ENCODE measurements around the gene C1QTNF12. TPM values are rescaled to one million over a fixed set of nuclear protein-coding genes. Genes with fewer than 3 reads are reported as not detected.

Gene C1QTNF12
- total and polyA plus RNA-seq, 2 experiments from 2014 or later: 3.8 to 6.6 TPM

DNA sequence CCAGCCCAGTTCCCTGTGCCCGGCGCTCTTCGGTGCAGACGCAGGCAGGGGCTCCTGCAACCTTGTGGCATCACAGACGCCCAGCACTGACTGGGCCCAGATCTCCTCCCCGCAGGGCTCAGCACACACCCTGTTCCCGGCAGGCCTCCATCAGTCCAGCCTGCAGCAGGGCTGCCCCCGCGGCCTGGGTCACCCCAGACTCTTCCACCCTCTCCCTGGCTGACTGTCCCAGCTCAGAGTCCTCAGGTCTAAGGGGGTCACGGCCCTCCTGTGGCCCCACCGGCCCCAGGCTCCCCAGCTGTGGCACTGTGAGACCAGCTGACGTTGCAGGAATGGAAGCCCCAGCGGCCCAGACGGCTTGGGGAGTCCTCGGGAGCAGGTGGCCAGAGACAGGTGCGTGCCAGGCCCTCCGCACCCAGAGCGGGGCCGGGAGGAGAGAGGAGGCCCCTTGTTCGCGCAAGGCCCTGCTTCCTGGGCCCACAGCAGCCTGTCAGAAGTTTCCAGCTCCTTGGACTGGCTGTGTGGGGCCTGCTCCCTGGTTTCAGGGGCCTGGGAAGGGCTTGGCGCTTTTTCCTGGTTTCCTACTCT is 10.3 kb downstream of the C1QTNF12 start:
- H3K27ac ChIP-seq: no peak overlapping the region
- H3K4me2 ChIP-seq: no peak overlapping the region
- peaks cover 23% of the 10 kb centered on the region for H3K79me2 ChIP-seq
- H3K36me3 ChIP-seq (replicated peaks; ENCODE audit: insufficient read depth, low read depth): no peaks in the 10 kb centered on the region
- H3K9me3 ChIP-seq (ENCODE audit: low read depth): no peaks in the 10 kb centered on the region
- H4K20me1 ChIP-seq (ENCODE audit: insufficient read depth, poor library complexity, severe bottlenecking): no peaks in the 10 kb centered on the region
- TF ChIP-seq EZH2 (IDR thresholded peaks at IDR 0.05; ENCODE audit: borderline replicate concordance) (no peak), EZH2phosphoT487 (IDR thresholded peaks at IDR 0.05; ENCODE audit: low read depth, severe bottlenecking, unreplicated experiment) (no peak)
- TF ChIP-seq, protein P1, sequence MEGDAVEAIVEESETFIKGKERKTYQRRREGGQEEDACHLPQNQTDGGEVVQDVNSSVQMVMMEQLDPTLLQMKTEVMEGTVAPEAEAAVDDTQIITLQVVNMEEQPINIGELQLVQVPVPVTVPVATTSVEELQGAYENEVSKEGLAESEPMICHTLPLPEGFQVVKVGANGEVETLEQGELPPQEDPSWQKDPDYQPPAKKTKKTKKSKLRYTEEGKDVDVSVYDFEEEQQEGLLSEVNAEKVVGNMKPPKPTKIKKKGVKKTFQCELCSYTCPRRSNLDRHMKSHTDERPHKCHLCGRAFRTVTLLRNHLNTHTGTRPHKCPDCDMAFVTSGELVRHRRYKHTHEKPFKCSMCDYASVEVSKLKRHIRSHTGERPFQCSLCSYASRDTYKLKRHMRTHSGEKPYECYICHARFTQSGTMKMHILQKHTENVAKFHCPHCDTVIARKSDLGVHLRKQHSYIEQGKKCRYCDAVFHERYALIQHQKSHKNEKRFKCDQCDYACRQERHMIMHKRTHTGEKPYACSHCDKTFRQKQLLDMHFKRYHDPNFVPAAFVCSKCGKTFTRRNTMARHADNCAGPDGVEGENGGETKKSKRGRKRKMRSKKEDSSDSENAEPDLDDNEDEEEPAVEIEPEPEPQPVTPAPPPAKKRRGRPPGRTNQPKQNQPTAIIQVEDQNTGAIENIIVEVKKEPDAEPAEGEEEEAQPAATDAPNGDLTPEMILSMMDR (IDR thresholded peaks at IDR 0.05; ENCODE audit: poor library complexity): no peak
- no peaks in the 10 kb centered on the region for H3K9me2 ChIP-seq (replicated peaks; ENCODE audit: insufficient read depth)
- H3K27me3 ChIP-seq: no peaks in the 10 kb centered on the region
- WGBS (ENCODE audit: low lambda C conversion rate, missing lambda C conversion rate): 91% methylated on average over 20 of the region's 22 CpGs
- peaks cover 31% of the 10 kb centered on the region for H3K4me1 ChIP-seq (ENCODE audit: insufficient read depth)
- no peak for DNase-seq (ENCODE audit: low spot score)
- H3K4me3 ChIP-seq: no peak overlapping the region
- H2AFZ ChIP-seq: no peak overlapping the region

DNA sequence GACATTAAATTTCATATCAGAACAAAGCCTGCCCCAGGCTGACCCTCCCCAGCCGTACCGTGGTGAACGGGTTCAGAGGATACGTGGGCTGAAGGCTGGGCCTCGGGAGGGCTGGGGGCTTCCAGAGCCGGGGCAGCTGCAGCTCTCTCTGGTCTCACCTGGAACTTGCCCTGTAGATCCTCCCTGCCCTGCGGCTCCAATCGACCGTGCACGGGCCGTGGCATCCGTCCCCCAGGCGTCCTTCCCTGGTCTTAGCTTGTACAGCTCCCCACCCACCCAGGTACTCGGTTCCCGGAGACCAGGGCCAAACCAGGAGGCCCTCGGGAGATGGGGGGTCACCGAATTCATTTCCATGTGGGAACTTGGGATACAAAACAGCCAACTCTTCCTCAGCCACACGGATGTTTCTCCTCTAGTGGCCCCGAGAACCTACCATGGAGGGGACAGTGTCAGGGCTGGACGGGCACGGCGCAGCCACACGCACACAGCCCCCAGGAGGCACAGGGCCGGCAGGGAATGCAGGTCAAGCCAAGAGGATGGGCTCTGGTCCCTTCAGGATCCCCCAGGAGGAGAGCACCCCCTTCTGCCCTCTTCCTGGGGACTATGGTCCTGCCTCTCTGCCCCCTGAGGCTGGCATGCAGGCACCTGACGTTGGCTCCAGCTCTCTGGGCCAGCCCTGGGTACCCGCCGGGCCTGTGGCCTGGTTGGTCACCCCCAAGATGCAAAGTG is 11.3 kb downstream of the C1QTNF12 start:
- Histone ChIP-seq H3K4me1 (ENCODE audit: insufficient read depth) (peaks cover 35% of the 10 kb centered on the region), H3K27ac (no peak overlapping the region), H3K4me2 (no peak overlapping the region), H3K36me3 (replicated peaks; ENCODE audit: insufficient read depth, low read depth) (no peaks in the 10 kb centered on the region), H3K79me2 (peaks cover 31% of the 10 kb centered on the region), H4K20me1 (ENCODE audit: insufficient read depth, poor library complexity, severe bottlenecking) (peaks cover 4% of the 10 kb centered on the region), H2AFZ (no peak overlapping the region), H3K9me3 (ENCODE audit: low read depth) (no peaks in the 10 kb centered on the region), H3K4me3 (no peak overlapping the region), H3K27me3 (no peaks in the 10 kb centered on the region), H3K9me2 (replicated peaks; ENCODE audit: insufficient read depth) (no peaks in the 10 kb centered on the region)
- 95% methylated on average over 21 of the region's 27 CpGs for WGBS (ENCODE audit: low lambda C conversion rate, missing lambda C conversion rate)
- DNase-seq (ENCODE audit: low spot score): no peak
- no peak for TF ChIP-seq EZH2 (IDR thresholded peaks at IDR 0.05; ENCODE audit: borderline replicate concordance)
- TF ChIP-seq EZH2phosphoT487 (IDR thresholded peaks at IDR 0.05; ENCODE audit: low read depth, severe bottlenecking, unreplicated experiment): no peak
- TF ChIP-seq, protein P1 (IDR thresholded peaks at IDR 0.05; ENCODE audit: poor library complexity): no peak

DNA sequence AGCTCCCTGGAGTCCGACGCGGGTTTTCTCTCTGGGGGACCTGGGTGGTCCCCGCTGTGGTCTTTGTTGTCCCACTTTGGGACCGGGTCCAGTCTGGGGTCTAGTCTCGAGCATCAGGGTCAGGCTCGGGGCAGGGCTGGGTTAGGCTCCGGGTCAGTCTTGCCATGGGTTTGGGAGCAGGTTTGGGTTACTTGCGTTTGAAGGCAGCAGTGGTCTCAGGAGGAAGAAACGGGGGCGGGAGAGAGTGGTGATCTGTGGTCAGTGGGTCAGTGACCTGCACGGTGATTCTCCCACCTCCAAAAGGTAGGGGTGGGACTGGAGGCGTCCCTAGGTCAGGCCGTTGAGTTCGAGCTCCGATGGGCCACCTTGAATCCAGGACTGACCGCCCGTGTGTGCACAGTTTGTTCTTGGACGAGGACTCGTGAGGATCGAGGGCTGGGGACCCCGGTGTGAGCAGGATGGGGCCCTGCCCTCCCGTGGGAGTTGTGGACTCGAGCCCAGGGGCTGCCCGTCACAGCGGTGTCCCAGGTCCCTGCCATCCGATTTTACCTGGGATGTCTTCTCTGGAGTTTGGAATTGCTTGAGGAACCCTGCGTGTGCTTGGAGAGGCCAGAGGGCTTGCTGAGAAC is 12.2 kb downstream of the C1QTNF12 start:
- H3K4me3 ChIP-seq: no peak overlapping the region
- no peaks in the 10 kb centered on the region for H3K9me3 ChIP-seq (ENCODE audit: low read depth)
- H3K4me2 ChIP-seq: no peak overlapping the region
- H3K9me2 ChIP-seq (replicated peaks; ENCODE audit: insufficient read depth): no peaks in the 10 kb centered on the region
- no peak overlapping the region for H3K27ac ChIP-seq
- H2AFZ ChIP-seq: no peak overlapping the region
- peaks cover 43% of the 10 kb centered on the region for H3K4me1 ChIP-seq (ENCODE audit: insufficient read depth)
- no peak for DNase-seq (ENCODE audit: low spot score)
- H4K20me1 ChIP-seq (ENCODE audit: insufficient read depth, poor library complexity, severe bottlenecking): peaks cover 13% of the 10 kb centered on the region
- no peaks in the 10 kb centered on the region for H3K27me3 ChIP-seq
- peaks cover 40% of the 10 kb centered on the region for H3K79me2 ChIP-seq
- 96% methylated on average over 27 of the region's 28 CpGs for WGBS (ENCODE audit: low lambda C conversion rate, missing lambda C conversion rate)
- TF ChIP-seq EZH2 (IDR thresholded peaks at IDR 0.05; ENCODE audit: borderline replicate concordance) (no peak), EZH2phosphoT487 (IDR thresholded peaks at IDR 0.05; ENCODE audit: low read depth, severe bottlenecking, unreplicated experiment) (no peak)
- TF ChIP-seq, protein P1 (IDR thresholded peaks at IDR 0.05; ENCODE audit: poor library complexity): no peak
- no peaks in the 10 kb centered on the region for H3K36me3 ChIP-seq (replicated peaks; ENCODE audit: insufficient read depth, low read depth)
